Natural killer cell (primary cell): Measurements from ENCODE around the gene MCF2L. TPM values are rescaled to one million over a fixed set of nuclear protein-coding genes. Genes with fewer than 3 reads are reported as not detected.
"Not testable (repeated sequence)": the region's sequence is repeated elsewhere in the genome, so short reads cannot be mapped to it uniquely, and the experiment has no call there.

Experiments
- ATAC-seq, 3 donors: fragments of 150-1000 bp in 2 of 3; fragments of 200-7000 bp in 1 of 3; cut with Tn5 transposase; 1 replicate in 1 of 3; 2 replicates in 2 of 3; pipeline ENCODE4 v1.10.0; 2021; ENCODE audit warnings: mild to moderate bottlenecking in 2 of 3, moderate library complexity in 2 of 3
- DNase-seq, 2 donors: peaks; one replicate each; pipeline versions ENCODE4 v3.0.0 to v3.0.0-alpha.2; 2013 to 2021; ENCODE audit warnings: mixed read lengths in 1 of 2
- H3K27ac ChIP-seq: one replicate; pipeline ENCODE4 v1.5.1; 2013; ENCODE audit warnings: mild to moderate bottlenecking, low read length
- H3K27me3 ChIP-seq: one replicate; pipeline ENCODE4 v1.6.1; 2013; ENCODE audit warnings: low read length; ENCODE audit not compliant: control insufficient read depth, insufficient read depth
- H3K36me3 ChIP-seq: one replicate; pipeline ENCODE4 v1.6.1; 2013; ENCODE audit warnings: low read length; ENCODE audit not compliant: control insufficient read depth, insufficient read depth
- H3K4me1 ChIP-seq: one replicate; pipeline ENCODE4 v1.6.1; 2013; ENCODE audit warnings: low read length; ENCODE audit not compliant: control insufficient read depth, insufficient read depth
- H3K4me3 ChIP-seq: one replicate; pipeline ENCODE4 v1.5.1; 2013; ENCODE audit warnings: low read length
- H3K9me3 ChIP-seq: one replicate; pipeline ENCODE4 v1.6.1; 2013; ENCODE audit warnings: low read length; ENCODE audit not compliant: control insufficient read depth, insufficient read depth
- H3K27ac Mint-ChIP-seq, 2 donors: one replicate each; pipeline ENCODE4 v1.8.0; 2022; ENCODE audit warnings: mild to moderate bottlenecking in 2 of 2, mixed read lengths in 2 of 2, moderate library complexity in 1 of 2
- H3K27me3 Mint-ChIP-seq, 2 donors: one replicate each; pipeline ENCODE4 v1.8.0; 2022; ENCODE audit warnings: low read depth in 2 of 2, mixed read lengths in 2 of 2
- H3K36me3 Mint-ChIP-seq: one replicate; pipeline ENCODE4 v1.8.0; 2022; ENCODE audit warnings: mixed read lengths
- H3K4me1 Mint-ChIP-seq, 2 donors: one replicate each; pipeline ENCODE4 v1.8.0; 2022; ENCODE audit warnings: mixed read lengths in 2 of 2
- H3K4me3 Mint-ChIP-seq: one replicate; pipeline ENCODE4 v1.8.0; 2022; ENCODE audit warnings: mild to moderate bottlenecking, moderate library complexity, mixed read lengths
- H3K9me3 Mint-ChIP-seq, 2 donors: one replicate each; pipeline ENCODE4 v1.8.0; 2022; ENCODE audit warnings: mixed read lengths in 2 of 2
- WGBS: methylation state at CpG from one replicate; pipeline ENCODE4 v1.1.7; 2013; ENCODE audit warnings: missing lambda C conversion rate; ENCODE audit not compliant: insufficient coverage; 5-methylcytosine and 5-hydroxymethylcytosine counted together
- intact Hi-C: fragments of 100-400 bp; cut with micrococcal nuclease; formaldehyde crosslinking; loops from one replicate; pipeline ENCODE4 v1.14.2; 2022
- total RNA-seq, 4 donors: library from RNA; stranded (reverse); fragments of 120-200 nt in 1 of 4; gene quantifications; one replicate each; pipeline versions ENCODE4 v1.2.3 to v1.2.4, GENCODE V29; 2013 to 2022
- TF ChIP-seq, protein P1 (sequence below): fragments of 200-600 bp; IDR thresholded peaks from one replicate; pipeline ENCODE4 v1.8.0; 2022; ENCODE audit warnings: antibody characterized with exemption

Gene MCF2L
- total RNA-seq, 3 donors from 2014 or later (not counting 1 experiment from before 2014, with no cell fraction given): 1.7 to 3.0 (median 3.0) TPM

DNA sequence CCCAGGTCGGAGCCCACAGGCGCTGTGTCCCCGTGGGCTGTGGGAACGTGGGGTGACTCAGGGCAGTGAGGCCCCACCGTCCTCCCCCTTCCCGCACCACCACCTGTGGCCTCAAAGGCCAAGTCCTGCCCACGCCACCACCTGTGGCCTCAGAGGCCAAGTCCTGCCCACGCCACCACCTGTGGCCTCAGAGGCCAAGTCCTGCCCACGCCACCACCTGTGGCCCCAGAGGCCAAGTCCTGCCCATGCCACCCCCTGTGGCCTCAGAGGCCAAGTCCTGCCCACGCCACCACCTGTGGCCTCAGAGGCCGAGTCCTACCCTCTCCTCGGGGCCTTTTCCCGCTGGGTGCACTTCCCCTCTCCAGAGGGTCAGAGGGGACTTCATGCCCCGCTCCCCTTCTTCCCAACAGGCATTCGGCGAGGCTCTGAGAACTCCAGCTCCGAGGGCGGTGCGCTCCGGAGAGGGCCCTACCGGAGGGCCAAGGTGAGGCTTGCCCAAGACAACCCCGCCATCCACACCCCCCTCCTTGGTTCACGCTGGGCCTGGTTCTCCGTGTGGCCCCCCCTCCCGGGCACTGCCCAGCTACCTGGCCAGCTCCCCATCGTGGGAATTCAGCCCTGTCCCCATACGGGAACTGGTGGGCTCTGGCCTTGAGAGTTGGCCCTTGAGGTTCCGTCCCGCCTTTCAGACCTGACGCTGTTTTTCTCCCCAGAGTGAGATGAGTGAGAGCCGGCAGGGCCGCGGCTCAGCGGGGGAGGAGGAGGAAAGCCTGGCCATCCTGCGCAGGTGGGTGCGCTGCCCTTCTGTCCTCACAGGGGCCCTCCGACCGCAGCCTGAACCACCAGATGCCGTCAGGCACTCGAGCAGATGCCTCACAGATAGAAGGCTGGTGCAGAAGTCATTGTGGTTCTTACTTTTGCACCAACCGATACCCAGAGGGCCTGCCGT lies 109.2 kb downstream of the MCF2L start:
- WGBS: 93% methylated on average over 42 of the region's 42 CpGs

GRCh38 chr13:113078902-113079780 lies 110.1 kb downstream of the MCF2L start:
- ATAC-seq (no peak), DNase-seq (no peak)
- WGBS: 90% methylated on average over 25 of the region's 27 CpGs
- H3K27ac Mint-ChIP-seq: no peak overlapping the region
- Histone ChIP-seq H3K4me1 (no peaks in the 10 kb centered on the region), H3K27ac (no peak overlapping the region), H3K36me3 (no peaks in the 10 kb centered on the region), H3K27me3 (no peaks in the 10 kb centered on the region), H3K4me3 (no peak overlapping the region), H3K9me3 (no peaks in the 10 kb centered on the region)
- no peaks in the 10 kb centered on the region for H3K4me1 Mint-ChIP-seq
- TF ChIP-seq, protein P1, sequence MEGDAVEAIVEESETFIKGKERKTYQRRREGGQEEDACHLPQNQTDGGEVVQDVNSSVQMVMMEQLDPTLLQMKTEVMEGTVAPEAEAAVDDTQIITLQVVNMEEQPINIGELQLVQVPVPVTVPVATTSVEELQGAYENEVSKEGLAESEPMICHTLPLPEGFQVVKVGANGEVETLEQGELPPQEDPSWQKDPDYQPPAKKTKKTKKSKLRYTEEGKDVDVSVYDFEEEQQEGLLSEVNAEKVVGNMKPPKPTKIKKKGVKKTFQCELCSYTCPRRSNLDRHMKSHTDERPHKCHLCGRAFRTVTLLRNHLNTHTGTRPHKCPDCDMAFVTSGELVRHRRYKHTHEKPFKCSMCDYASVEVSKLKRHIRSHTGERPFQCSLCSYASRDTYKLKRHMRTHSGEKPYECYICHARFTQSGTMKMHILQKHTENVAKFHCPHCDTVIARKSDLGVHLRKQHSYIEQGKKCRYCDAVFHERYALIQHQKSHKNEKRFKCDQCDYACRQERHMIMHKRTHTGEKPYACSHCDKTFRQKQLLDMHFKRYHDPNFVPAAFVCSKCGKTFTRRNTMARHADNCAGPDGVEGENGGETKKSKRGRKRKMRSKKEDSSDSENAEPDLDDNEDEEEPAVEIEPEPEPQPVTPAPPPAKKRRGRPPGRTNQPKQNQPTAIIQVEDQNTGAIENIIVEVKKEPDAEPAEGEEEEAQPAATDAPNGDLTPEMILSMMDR: no peak
- intact Hi-C loops: no loop called here
- H3K27me3 Mint-ChIP-seq: no peaks in the 10 kb centered on the region
- H3K4me3 Mint-ChIP-seq: no peak overlapping the region
- H3K36me3 Mint-ChIP-seq: no peaks in the 10 kb centered on the region
- no peaks in the 10 kb centered on the region for H3K9me3 Mint-ChIP-seq

More for the DNA sequence above, 109.2 kb downstream of the MCF2L start:
- TF ChIP-seq, protein P1: no peak
- H3K36me3 ChIP-seq: no peaks in the 10 kb centered on the region
- Mint-ChIP-seq H3K27me3 (no peaks in the 10 kb centered on the region), H3K27ac (no peak overlapping the region), H3K9me3 (no peaks in the 10 kb centered on the region), H3K36me3 (no peaks in the 10 kb centered on the region), H3K4me1 (no peaks in the 10 kb centered on the region), H3K4me3 (no peak overlapping the region)
- no peaks in the 10 kb centered on the region for H3K9me3 ChIP-seq
- no peaks in the 10 kb centered on the region for H3K4me1 ChIP-seq
- ATAC-seq (no peak), DNase-seq (no peak)
- intact Hi-C loops: no loop called here
- H3K27me3 ChIP-seq: no peaks in the 10 kb centered on the region
- H3K4me3 ChIP-seq: no peak overlapping the region
- no peak overlapping the region for H3K27ac ChIP-seq

GRCh38 chr13:113079781-113080080 lies 110.7 kb downstream of the MCF2L start:
- H3K36me3 ChIP-seq, H3K27me3 ChIP-seq, H3K4me1 Mint-ChIP-seq, H3K36me3 Mint-ChIP-seq, H3K9me3 ChIP-seq, H3K4me1 ChIP-seq, DNase-seq, H3K9me3 Mint-ChIP-seq, H3K4me3 Mint-ChIP-seq, H3K4me3 ChIP-seq, intact Hi-C loops, H3K27ac Mint-ChIP-seq, H3K27me3 Mint-ChIP-seq, H3K27ac ChIP-seq, ATAC-seq: not testable (repeated sequence)
- WGBS: 71% methylated on average over 6 of the region's 9 CpGs

DNA sequence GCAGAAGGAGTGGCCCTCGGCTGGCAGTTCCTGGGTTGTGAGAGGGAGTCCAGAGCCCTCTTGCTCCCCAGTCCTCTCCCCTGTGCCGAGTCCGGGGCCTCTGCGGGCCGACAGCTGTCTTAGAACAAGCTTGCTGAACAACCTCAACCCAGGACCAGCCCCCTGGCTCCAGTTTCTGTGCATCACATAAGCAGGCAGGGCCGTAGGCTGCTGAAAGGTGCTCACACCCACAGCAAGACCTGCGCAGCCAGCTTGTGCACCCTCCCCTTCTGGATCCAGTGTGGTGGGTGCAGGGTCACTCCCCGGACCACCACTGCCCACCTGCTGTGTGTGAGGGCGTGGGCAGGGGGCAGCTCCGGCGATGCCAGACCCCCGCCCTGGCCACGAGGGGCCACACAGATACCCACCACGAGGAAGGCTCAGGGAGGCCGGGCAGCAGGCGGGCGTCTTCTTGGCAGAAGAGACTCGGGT lies 111.4 kb downstream of the MCF2L start:
- Mint-ChIP-seq H3K27me3 (no peaks in the 10 kb centered on the region), H3K36me3 (no peaks in the 10 kb centered on the region), H3K9me3 (no peaks in the 10 kb centered on the region), H3K27ac (no peak overlapping the region), H3K4me1 (no peaks in the 10 kb centered on the region), H3K4me3 (no peak overlapping the region)
- no peaks in the 10 kb centered on the region for H3K4me1 ChIP-seq
- no peaks in the 10 kb centered on the region for H3K36me3 ChIP-seq
- no peaks in the 10 kb centered on the region for H3K27me3 ChIP-seq
- DNase-seq (no peak), ATAC-seq (no peak)
- intact Hi-C loops: no loop called here
- H3K27ac ChIP-seq: no peak overlapping the region
- 90% methylated on average over 18 of the region's 18 CpGs for WGBS
- TF ChIP-seq, protein P1: no peak
- no peaks in the 10 kb centered on the region for H3K9me3 ChIP-seq
- no peak overlapping the region for H3K4me3 ChIP-seq
